Activated CD8-positive, alpha-beta memory T cell treated with anti-CD3 and anti-CD28 coated beads for 48 hours (primary cell): ENCODE data around the gene SSX2B.
"Not testable (repeated sequence)": the region's sequence is repeated elsewhere in the genome, so short reads cannot be mapped to it uniquely, and the experiment has no call there.

ENCODE experiments used
- DNase-seq, 3 experiments: peaks; one replicate each; pipeline ENCODE4 v3.0.0-alpha.2; 2020; ENCODE audit warnings: low read depth in 2 of 3, low spot score in 2 of 3

Gene SSX2B, protein sequence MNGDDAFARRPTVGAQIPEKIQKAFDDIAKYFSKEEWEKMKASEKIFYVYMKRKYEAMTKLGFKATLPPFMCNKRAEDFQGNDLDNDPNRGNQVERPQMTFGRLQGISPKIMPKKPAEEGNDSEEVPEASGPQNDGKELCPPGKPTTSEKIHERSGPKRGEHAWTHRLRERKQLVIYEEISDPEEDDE

DNA sequence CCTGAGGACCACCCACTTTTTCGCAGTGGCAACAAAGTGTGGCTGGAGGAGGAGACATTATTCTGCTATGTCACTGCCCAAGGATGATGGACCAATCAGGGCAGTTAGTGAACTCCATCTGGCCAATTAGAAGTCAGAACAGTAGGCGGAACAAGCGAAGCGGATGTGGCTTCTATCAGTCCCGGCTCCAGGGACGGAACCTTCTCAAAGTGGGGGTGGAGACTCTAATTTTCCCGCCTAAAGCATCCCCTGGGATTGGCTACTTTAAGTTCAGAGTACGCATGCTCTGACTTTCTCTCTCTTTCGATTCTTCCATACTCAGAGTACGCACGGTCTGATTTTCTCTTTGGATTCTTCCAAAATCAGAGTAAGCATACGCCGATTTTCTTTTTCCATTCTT is at the start of gene SSX2B:
SSX2B (plus strand) TSS at position 301 of the 400 bp plus-strand sequence. CDS start 1,429 bp downstream, outside the sequence.
- DNase-seq = not testable (repeated sequence)

DNA sequence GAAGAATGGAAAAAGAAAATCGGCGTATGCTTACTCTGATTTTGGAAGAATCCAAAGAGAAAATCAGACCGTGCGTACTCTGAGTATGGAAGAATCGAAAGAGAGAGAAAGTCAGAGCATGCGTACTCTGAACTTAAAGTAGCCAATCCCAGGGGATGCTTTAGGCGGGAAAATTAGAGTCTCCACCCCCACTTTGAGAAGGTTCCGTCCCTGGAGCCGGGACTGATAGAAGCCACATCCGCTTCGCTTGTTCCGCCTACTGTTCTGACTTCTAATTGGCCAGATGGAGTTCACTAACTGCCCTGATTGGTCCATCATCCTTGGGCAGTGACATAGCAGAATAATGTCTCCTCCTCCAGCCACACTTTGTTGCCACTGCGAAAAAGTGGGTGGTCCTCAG is 44.0 kb upstream of the SSX2B start, which contains the start of gene SSX2:
SSX2 (minus strand) TSS at position 101 of the 400 bp plus-strand sequence. CDS start 1,429 bp downstream, outside the sequence.
- not testable (repeated sequence) for DNase-seq

DNA sequence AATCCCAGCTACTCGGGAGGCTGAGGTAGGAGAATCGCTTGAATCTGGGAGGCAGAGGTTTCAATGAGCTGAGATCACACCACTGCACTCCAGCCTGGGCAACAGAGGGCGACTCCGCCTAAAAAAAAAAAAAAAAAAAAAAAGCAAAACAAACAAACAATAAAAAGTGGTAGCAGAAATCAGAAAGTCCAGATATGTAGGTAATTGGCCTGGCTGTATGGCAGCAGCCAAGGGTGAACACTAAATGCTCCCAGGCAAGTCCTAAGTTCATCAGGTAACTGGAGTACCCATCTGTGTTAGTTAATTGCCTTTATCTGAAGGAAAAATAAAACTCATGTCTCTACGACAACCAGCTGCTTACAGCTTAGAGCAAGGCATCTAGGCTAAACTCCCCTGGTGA is 14.9 kb downstream of the SSX2B start:
- not testable (repeated sequence) for DNase-seq

DNA sequence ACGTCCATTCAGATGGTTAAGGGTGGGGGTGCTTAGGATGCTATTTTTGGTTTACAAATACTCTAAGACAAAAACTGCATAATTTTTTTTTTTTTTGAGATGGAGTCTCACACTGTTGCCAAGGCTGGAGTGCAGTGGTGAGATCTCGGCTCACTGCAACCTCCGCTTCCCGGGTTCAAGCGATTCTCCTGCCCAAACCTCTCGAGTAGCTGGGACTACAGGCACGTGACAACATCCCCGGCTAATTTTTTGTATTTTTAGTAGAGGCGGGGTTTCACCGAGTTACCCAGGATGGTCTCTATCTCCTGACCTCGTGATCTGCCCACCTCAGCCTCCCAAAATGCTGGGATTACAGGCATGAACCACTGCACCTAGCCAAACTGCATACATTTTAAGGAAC is 22.5 kb downstream of the SSX2B start:
- not testable (repeated sequence) for DNase-seq

DNA sequence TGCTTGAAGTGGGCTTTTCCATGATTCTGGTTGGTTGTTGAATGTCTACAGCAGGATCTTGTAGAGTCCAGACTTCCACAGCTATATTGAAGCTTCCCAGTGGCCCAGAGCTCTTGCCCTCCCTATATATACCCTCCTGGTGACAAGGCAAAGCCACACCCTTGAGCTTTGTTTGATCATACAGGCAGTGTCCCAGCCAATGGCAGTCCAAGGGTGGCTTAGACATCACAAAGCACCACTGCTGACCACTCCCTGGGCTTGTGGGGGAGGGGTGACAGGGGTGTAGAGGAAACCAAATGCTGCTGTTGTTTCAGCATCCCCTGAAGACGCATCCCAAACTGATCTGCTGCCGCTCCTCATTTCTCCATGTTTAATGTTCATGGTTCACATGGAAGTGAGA is 46.3 kb downstream of the SSX2B start, which contains the start of gene SPANXN5:
SPANXN5 (minus strand) TSS at position 101 of the 400 bp plus-strand sequence; CDS start at position 22, 79 bp downstream.
- not testable (repeated sequence) for DNase-seq

DNA sequence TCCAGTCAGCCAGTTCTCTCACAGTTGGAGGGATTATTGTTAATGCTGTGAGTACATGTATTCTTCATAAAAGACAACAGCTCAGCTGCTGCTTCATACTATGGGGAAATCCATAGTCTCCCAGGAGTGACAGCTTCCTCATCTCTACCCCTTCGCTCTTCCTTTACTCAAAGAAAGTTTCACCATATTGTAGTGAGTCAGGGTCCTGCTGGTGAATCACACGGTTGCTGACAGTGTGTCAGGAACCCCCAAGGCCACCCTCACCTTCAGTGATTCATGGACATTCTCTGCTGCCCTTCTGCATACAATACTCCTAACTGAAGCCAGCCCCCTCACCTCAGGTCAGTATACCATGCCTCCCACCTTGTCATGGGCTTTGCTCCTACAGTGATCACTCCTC is 53.8 kb downstream of the SSX2B start:
- DNase-seq = not testable (repeated sequence)
